NCI-H187 (cell line): ENCODE data around the gene TTLL7.

Experiments
- DNase-seq, 2 experiments: peaks; one replicate each; lab custom pipeline; 2025; lab: John Stamatoyannopoulos, UW

Gene TTLL7

GRCh38 chr1:83872515-83872914 lies 126.4 kb downstream of the TTLL7 start:
- DNase-seq: no peak

- no peak for DNase-seq
Observed at GRCh38 chr1:83864991-83865390, 133.9 kb downstream of the TTLL7 start.

- peak; percentile 6 to 17 for DNase-seq
Observed at GRCh38 chr1:83860490-83861221, 138.3 kb downstream of the TTLL7 start.

- no peak for DNase-seq
Observed at GRCh38 chr1:83857716-83858115, 141.2 kb downstream of the TTLL7 start.

GRCh38 chr1:83857103-83857502 lies 141.8 kb downstream of the TTLL7 start:
- no peak for DNase-seq

- no peak for DNase-seq
Observed at GRCh38 chr1:83856381-83856780, 142.6 kb downstream of the TTLL7 start.

- DNase-seq: no peak
Observed at GRCh38 chr1:83854456-83854855, 144.5 kb downstream of the TTLL7 start.

- DNase-seq: no peak
Observed at GRCh38 chr1:83850834-83851233, 148.1 kb downstream of the TTLL7 start.

- DNase-seq: no peak
Observed at GRCh38 chr1:83849191-83850061, 149.5 kb downstream of the TTLL7 start.

- no peak for DNase-seq
Observed at GRCh38 chr1:83846138-83846537, 152.8 kb downstream of the TTLL7 start.

- DNase-seq: no peak
Observed at GRCh38 chr1:83845437-83846071, 153.4 kb downstream of the TTLL7 start.

- no peak for DNase-seq
Observed at GRCh38 chr1:83844546-83844945, 154.4 kb downstream of the TTLL7 start.

- no peak for DNase-seq
Observed at GRCh38 chr1:83839566-83840173, 159.3 kb downstream of the TTLL7 start.

GRCh38 chr1:83838573-83838972 lies 160.4 kb downstream of the TTLL7 start:
- no peak for DNase-seq

GRCh38 chr1:83836543-83836942 lies 162.4 kb downstream of the TTLL7 start:
- no peak for DNase-seq

- no peak for DNase-seq
Observed at GRCh38 chr1:83834621-83835264, 164.2 kb downstream of the TTLL7 start.

GRCh38 chr1:83832194-83832593 lies 166.7 kb downstream of the TTLL7 start:
- DNase-seq: no peak

- no peak for DNase-seq
Observed at GRCh38 chr1:83829106-83829505, 169.8 kb downstream of the TTLL7 start.

GRCh38 chr1:83828456-83828855 lies 170.5 kb downstream of the TTLL7 start:
- DNase-seq: no peak

GRCh38 chr1:83827741-83828140 lies 171.2 kb downstream of the TTLL7 start:
- DNase-seq: no peak

GRCh38 chr1:83822208-83822607 lies 176.7 kb downstream of the TTLL7 start:
- DNase-seq: no peak

- DNase-seq: no peak
Observed at GRCh38 chr1:83819436-83819835, 179.5 kb downstream of the TTLL7 start.
